Mesothelial cell of epicardium (in vitro differentiated cells): ENCODE data around the gene CCDC93. TPM values are rescaled to one million over a fixed set of nuclear protein-coding genes. Genes with fewer than 3 reads are reported as not detected.

Experiments used
- DNase-seq, 2 experiments: peaks; one replicate each; pipeline ENCODE4 v3.0.0; 2021; ENCODE audit warnings: low spot score in 2 of 2; ENCODE audit not compliant: unreplicated experiment in 2 of 2
- H3K27ac Mint-ChIP-seq: 2 replicates; pipeline ENCODE4 v1.8.0; 2021; ENCODE audit warnings: mixed read lengths
- H3K27me3 Mint-ChIP-seq: 2 replicates; pipeline ENCODE4 v1.8.0; 2021; ENCODE audit warnings: low read depth, mixed read lengths
- H3K36me3 Mint-ChIP-seq: 2 replicates; pipeline ENCODE4 v1.8.0; 2021; ENCODE audit warnings: mixed read lengths
- H3K4me1 Mint-ChIP-seq: 2 replicates; pipeline ENCODE4 v1.8.0; 2021; ENCODE audit warnings: mixed read lengths
- H3K4me3 Mint-ChIP-seq: 2 replicates; pipeline ENCODE4 v1.8.0; 2021; ENCODE audit warnings: mild to moderate bottlenecking, moderate library complexity, mixed read lengths
- H3K9me3 Mint-ChIP-seq: 2 replicates; pipeline ENCODE4 v1.8.0; 2021; ENCODE audit warnings: mixed read lengths
- total RNA-seq: library from RNA; stranded (reverse); gene quantifications from 3 replicates; pipeline ENCODE4 v1.2.1, GENCODE V29; 2021
- TF ChIP-seq, protein P1 (sequence below): fragments of 200-600 bp; sonication (generic); IDR thresholded peaks from one replicate; pipeline ENCODE4 v1.5.0; 2021; ENCODE audit warnings: antibody characterized with exemption; ENCODE audit not compliant: unreplicated experiment

Gene CCDC93
- total RNA-seq, 1 donor from 2014 or later, result 46.9 TPM

DNA sequence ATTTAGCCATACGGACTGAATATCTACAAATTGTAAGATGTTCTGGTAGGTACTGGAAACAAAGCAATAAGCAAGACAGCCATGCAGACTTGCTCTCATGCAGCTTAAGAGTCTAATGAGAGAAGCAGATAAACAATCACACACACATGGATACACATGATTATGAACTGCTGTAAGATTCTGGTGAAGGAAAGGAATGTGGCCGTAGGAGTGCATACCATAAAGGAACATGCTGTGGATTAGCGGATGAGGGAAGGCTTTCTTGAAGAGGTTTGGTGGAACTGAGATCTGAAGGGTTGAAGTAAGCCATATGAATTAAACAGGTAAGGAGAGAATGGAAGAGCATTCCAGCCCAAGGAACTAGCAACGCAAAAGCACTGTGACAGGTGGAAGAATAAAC is 13.8 kb downstream of the CCDC93 start:
- no peak overlapping the region for H3K27ac Mint-ChIP-seq

DNA sequence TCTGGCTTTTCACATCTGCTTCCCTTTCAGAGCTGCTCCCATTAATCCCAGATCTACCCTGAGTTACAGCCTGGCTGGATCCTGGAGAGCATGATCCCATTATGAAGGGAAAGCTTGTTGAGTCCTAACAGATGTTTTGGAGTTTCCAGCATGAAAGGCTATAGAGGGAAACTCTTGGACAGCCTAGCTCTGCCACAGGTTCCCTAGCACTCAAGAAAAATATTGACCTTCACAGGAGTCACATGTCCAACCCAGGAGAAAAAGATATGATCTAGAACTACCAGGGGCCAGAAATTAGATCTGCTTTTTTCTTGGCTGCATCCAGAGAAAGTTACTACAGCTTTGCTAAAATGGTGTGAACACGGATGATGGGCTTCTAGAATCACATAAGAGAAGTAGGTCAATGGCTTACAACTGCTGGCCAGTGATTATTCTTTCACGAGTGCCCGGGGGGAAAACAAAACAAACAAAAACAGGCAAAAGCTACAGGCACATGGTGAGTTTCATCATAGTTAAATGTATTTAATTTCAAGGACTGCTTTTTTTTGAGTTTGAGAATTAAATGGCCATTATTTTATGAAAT is 15.9 kb downstream of the CCDC93 start:
- H3K27me3 Mint-ChIP-seq, result no peaks in the 10 kb centered on the region
- no peaks in the 10 kb centered on the region for H3K4me1 Mint-ChIP-seq
- H3K4me3 Mint-ChIP-seq, result no peak overlapping the region
- H3K36me3 Mint-ChIP-seq, result peaks cover 35% of the 10 kb centered on the region
- TF ChIP-seq, protein P1, sequence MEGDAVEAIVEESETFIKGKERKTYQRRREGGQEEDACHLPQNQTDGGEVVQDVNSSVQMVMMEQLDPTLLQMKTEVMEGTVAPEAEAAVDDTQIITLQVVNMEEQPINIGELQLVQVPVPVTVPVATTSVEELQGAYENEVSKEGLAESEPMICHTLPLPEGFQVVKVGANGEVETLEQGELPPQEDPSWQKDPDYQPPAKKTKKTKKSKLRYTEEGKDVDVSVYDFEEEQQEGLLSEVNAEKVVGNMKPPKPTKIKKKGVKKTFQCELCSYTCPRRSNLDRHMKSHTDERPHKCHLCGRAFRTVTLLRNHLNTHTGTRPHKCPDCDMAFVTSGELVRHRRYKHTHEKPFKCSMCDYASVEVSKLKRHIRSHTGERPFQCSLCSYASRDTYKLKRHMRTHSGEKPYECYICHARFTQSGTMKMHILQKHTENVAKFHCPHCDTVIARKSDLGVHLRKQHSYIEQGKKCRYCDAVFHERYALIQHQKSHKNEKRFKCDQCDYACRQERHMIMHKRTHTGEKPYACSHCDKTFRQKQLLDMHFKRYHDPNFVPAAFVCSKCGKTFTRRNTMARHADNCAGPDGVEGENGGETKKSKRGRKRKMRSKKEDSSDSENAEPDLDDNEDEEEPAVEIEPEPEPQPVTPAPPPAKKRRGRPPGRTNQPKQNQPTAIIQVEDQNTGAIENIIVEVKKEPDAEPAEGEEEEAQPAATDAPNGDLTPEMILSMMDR, result no peak
- no peaks in the 10 kb centered on the region for H3K9me3 Mint-ChIP-seq
- H3K27ac Mint-ChIP-seq, result no peak overlapping the region
- DNase-seq, result no peak

More for the DNA sequence above, 13.8 kb downstream of the CCDC93 start:
- TF ChIP-seq, protein P1, result no peak
- H3K4me3 Mint-ChIP-seq, result no peak overlapping the region
- peaks cover 2% of the 10 kb centered on the region for H3K4me1 Mint-ChIP-seq
- no peak for DNase-seq
- H3K36me3 Mint-ChIP-seq, result peaks cover 25% of the 10 kb centered on the region
- no peaks in the 10 kb centered on the region for H3K27me3 Mint-ChIP-seq
- H3K9me3 Mint-ChIP-seq, result no peaks in the 10 kb centered on the region

DNA sequence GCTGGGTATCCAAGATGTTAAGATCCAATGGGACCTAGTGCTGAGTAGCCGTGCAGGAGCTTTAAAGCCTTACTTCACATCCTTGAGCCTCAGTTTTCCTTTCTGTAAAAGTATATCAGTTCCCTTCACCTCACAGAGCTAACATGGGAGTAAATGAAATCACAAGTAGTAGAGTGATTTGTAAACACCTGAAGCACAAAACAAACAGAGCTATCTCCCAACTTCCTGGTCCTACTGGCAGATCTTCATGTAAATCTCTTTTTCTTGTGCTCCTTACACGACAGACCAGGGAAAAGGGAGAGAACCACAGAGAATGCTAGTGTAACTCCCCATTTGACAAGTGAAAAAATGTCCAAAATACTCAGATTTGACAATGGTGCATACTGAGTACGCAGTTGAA is 17.3 kb downstream of the CCDC93 start:
- TF ChIP-seq, protein P1, result no peak
- Mint-ChIP-seq H3K27me3 (no peaks in the 10 kb centered on the region), H3K27ac (no peak overlapping the region), H3K4me1 (no peaks in the 10 kb centered on the region), H3K9me3 (no peaks in the 10 kb centered on the region), H3K4me3 (no peak overlapping the region), H3K36me3 (peaks cover 41% of the 10 kb centered on the region)
- no peak for DNase-seq

DNA sequence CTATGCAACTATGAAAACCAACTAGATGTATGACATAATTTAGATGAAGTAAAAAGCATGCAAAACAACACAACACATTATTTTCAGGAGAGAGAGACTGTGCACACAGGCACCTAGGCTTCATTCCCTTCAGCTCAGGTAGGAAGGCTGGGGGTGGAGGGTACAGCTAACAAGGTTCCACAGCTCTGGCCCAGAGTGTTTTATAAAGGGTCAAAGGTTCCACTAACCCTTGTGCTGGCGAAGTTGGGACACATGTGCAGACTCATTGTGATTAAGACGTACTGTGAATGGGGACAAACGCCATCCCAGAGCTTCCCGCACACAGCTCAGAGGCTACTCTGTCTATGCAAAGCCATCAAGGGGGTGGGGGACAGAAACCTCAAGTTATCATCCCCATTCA is 19.1 kb downstream of the CCDC93 start:
- H3K27ac Mint-ChIP-seq, result no peak overlapping the region
- H3K27me3 Mint-ChIP-seq, result no peaks in the 10 kb centered on the region
- H3K36me3 Mint-ChIP-seq, result peaks cover 45% of the 10 kb centered on the region
- no peak for DNase-seq
- H3K4me3 Mint-ChIP-seq, result no peak overlapping the region
- TF ChIP-seq, protein P1, result no peak
- H3K4me1 Mint-ChIP-seq, result no peaks in the 10 kb centered on the region
- H3K9me3 Mint-ChIP-seq, result peaks cover 5% of the 10 kb centered on the region

DNA sequence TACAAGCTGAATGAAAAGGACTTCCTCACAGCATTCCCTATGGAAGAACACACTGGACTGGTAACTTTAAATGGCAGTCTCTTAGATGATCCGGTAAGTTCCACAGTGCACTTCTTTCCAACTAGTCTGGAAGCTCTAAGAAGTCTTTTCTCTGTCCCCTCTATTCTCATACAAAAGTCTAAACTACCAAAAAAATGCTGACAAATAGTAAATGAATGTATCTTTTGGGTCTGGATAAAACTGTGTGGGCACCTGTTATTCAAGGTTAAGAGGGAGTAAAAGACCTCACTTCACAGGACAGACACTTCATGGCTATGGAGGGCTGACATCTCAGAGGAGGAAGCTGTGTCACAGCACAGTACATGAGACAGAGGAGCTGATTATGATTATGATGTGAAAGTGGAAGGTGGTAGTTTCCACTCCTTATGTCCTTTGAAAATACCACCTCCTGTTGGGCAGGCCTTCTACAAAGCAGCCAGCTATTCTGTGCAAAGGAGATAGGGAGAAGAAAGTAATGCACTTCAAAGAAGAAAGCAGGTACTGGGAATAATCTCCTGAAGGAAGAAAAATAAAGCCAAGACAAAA is 23.9 kb downstream of the CCDC93 start:
- DNase-seq, result no peak
- H3K4me3 Mint-ChIP-seq, result no peak overlapping the region
- TF ChIP-seq, protein P1, result no peak

More for the DNA sequence above, 23.9 kb downstream of the CCDC93 start:
- Mint-ChIP-seq H3K4me1 (peaks cover 4% of the 10 kb centered on the region), H3K27me3 (no peaks in the 10 kb centered on the region), H3K9me3 (peaks cover 5% of the 10 kb centered on the region), H3K36me3 (peaks cover 27% of the 10 kb centered on the region), H3K27ac (no peak overlapping the region)
